SHP77 (cell line): Measurements from ENCODE around the gene NODAL.

ENCODE experiments used
- DNase-seq, 2 experiments: peaks; one replicate each; lab custom pipeline; 2025; lab: John Stamatoyannopoulos, UW

The NODAL gene

DNA sequence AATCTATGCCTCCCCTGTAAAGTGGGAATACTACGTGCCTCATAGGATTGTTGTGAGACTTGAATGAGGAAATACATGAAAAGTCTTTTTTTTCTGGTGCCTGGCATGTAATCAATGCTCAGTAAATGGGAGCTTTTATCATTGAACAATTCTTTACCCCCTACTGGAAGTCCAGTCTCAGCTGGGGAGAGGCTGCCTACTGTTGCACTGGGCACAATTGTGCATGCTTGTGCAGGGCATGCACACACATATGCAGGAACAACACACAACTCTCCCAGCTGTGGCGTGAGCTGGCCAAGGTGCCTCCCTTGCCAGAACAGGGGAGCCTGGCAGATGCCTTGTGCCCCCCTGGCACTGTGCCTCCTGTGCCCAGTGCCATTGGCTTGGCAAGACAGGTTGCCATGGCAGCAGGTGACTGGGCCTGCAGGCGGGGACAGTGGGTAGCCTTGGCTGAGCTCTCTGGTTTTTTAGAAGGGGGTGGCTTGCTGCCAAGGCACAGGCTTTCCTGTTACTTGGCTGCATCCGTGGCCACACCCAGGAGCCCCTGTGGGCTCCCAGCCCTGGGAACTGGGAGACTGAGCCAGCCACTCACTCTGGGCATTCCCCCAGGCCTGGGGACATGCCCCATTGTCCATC, 21.0 kb upstream of the NODAL start:
- no peak for DNase-seq

DNA sequence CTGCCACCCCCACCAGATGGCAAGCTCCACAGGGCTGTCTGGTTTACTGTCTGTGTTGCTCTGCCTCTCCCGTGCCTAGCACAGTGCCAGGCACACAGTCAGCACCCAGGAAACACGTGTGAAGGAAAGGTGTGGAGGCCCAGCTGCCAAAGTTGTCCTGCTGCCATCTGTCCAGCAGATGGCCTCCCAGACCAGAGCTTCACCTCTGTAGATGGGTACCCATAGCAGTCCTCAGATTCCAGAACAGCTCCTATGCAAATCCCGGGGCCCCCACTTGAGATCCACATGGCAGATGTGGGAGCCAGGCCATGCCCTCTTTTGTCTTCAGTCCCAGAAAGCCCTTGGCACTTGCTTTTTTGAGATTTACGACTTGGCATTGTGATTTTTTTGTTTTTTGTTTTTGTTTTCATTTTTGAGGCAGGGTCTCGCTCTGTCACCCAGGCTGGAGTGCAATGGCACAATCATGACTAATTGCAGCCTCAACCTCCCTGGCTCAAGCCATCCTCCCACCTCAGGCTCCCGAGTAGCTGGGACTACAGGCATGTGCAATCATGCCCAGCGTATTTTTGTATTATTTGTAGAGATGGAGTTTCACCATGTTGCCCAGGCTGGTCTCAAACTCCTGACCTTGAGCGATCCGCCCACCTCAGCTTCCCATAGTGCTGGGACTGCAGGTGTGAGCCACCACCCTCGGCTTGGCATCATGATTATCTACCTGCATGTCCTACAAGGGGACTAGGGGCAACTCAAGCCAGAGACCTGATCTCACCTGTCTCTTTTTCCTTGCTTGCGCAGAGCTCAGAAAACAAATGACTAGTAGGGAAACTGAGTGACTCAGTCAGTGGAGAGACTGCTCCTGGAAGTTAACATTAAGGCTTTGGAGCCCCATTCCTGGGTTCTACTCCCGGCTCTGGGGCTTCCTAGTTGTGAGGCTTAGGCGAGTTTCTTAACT, 20.2 kb upstream of the NODAL start:
- peak in 1 of 2 experiments; percentile 2 for DNase-seq

DNA sequence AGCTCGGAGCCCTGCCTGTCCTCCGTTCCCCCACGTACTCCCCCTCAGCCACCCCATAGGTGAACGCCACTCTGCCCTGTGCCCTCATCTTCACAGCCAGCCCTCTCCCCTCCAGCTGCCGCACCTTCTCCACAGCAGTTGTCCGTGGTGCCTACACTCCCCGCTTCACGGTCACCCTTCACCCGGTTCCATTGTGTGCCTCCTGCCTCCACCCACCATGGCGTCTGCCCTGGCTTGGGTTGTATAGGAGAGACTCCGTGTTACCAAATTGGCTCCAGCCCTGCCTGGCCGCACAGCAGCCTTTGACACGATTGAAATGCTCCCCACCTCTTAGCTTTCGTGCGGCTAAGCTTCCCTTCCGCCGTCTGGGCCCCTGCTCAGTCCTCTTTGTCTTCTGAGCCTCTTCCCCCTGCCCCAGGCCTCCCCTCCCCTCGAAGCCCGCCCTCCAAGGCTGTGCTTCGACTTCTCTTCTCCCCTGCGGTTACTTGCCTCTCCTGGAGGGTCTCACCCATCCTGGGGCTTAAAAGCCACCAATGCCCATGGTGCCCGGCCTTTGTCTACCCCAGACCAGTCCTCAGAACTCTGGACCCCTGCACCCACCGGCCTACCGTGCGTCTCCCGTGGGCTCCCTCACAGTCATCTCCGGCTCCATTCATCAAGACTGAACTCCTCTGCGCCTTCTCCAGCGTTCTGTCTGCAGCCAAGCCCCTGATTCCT, 18.5 kb upstream of the NODAL start:
- no peak for DNase-seq

DNA sequence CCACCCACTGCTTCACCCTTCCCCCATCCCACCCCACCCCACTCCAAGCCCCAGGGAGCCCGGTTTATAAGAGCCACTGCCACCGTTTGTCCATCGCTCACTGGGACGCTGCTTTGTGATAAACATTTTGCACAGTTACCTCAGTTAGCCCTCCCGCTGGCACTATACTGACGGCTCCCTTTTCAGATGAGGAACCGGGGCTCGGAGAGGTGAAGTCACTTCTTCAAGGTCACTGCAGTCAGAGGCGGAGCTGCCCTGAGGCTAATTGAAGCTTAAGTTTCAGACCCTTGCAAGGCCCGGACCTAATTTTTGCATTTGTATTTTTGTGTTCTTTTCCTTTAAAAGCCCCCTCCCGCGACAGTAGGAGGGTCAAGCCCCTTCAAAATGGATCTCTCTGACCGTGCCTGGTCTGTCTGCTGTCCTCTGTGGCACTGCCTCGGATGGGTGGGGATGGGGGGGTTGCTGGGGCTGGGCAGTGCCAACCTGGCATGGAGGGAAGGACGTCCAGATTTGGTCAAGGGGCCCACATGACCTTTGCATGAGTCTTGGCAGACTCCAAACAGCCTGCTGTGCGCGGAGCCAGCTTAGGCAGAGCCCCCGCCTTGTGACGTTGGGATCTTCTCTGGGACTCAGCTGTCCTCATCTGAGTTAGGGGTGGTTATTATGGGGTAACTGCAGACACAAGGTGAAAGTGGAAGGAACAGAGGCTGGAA, 17.7 kb upstream of the NODAL start:
- no peak for DNase-seq

DNA sequence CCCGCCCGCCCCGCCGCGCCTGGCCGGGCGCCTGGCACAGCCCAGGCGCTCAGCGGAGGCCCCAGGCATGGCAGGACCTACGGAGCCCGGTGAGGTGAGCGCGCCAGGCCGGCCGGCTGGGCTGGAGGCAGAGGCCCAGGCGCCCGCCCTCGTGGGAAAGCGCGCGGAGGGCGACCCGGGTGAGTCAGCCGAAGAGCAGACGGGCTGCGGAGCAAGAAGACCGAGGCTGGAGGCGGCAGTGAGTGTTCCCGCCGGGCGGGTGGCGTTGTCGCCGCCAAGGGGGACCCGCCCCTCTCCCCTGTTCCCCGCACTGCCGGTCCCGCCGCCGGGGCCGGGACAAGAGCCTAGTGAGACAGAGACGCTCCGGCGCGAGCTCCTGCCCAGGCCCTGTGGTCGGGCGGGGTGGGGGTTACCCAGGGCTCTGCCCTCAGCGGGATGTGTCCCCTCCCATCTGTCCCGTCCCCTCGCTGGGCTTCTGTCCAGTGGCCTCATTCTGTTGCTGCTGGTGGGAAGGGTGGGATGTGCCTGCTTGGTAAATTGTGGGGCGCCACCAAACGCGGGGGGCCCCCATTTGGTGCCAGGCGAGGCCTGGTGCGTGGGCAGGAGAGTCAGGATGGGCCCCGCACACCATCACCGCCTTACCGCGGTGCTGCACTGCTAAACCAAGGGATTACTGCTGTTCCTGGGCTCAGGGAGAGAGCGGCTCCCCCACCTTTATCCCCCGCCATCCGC, 17.0 kb upstream of the NODAL start:
- DNase-seq, result no peak

DNA sequence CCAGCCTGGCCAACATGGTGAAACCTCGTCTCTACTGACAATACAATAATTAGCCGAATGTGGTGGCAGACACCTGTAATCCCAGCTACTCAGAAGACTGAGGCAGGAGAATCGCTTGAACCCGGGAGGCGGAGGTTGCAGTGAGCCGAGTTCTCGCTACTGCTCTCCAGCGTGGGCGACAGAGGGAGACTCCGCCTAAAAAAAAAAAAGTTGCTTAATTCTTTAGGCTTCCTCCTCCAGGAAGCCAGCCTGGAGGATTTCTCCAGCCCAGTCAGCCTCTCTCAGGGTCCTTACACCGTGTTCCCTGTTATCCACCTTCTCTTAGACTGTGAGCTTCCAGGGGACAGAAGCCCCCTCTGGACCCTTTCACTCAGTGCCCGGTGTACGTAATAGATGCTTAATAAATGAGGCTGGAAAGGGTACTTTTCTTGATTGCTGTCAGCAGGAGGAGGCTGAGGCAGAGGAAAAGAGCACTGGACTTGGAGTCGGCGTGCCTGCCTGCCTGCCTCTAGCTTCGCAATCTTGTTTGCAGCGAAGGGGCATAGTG, 16.4 kb upstream of the NODAL start:
- DNase-seq, result no peak

DNA sequence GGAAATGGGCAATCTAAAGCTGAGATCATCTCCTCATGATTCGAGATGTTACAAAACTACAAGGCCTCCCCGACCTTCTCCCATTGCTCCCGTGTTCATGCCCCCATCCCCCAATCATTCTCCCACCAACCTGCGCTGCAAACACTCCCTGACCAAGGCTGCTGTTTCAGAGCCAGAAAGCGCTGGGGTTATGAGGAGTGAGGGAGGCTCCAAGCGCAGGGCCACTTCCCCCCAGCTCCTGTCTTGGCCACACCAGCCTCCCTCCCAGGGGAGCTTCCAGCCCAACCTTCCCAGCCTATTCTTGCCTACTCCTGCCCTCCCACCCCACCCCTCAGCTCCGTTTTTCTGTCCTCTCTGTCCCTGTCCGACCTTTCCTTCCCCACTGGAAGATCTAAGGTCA, 14.7 kb upstream of the NODAL start:
- DNase-seq, result no peak

DNA sequence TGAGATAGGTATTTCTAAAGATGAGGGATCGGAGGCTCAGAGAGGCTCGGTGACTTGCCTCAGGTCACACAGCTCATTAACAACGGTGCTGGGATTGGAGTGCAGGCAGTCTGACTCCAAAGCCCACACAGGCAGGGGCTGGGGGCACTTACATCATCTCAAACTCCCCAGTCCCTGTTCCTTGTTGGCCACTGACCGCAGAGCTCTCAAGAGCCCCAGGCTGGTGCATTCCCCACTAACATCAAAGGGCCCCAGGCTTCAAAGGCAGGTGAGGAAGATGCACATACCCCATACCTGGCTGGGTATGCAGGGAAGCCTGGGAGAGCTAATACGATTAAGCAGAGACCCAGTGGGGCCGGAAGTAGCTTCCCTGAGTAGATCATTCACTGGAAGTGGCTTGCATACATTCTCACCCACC, 13.7 kb upstream of the NODAL start:
- no peak for DNase-seq

DNA sequence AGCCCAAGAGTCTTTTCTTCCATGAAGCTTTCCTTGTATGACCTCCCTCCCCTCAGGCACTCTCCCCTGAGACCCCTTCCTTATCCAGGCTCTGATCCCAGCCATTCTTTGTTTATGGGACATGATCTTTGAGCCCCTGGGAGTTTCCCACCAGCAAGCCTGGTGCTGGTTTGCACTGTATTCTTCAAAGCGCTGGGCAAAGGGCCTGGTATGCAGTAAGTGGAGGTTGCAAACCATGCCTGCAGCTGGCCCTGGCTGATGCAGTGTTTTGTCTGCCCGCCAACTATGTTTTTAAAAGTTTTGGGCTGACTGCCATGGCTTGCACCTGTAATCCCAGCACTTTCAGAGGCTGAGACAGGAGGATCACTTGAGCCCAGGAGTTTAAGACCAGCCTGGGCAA, 6.8 kb upstream of the NODAL start:
- DNase-seq, result no peak

DNA sequence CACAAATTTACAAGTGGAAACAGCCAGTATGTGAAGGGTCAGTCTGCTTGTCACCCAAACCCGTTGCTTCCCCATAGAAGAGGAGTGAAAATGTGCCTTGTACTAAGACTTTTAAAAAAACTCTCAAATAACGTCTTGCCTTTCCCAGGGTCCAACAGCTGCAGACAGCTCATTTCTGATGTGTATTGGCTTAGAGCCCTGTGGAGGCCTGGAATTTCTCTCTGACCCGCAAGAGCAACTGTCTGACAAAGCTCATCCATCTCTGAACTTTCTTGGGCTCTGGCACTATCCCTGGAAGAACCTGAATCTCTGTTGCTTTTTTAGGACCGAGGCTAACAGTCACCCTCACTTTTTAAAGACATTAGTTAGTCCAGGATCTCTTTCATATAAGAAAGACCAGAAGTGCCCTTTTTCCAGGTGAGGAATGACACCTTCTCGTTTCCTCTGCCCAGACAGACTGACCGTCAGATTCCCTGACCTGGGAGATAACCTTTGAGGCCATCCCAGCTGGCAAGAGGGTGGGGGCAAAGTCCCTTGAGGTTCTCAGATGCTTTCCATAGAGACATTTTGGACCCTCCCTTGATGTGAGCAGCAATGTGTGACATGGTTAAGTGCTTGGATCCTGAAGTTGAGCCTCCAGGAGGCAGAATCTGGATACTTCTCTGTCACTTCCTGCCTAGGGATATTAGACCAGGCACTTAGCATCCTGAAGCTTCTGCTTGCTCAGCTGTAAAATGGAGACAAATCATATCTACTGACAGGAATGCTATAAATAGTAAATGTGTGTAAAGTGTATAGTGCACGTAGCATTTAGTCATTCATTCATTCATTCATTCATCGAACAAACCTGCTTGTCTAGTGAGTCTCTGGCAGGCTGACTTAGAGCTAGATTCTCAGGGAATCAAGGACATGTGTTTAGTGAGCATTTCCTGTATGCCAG, 4.5 kb upstream of the NODAL start:
- no peak for DNase-seq

DNA sequence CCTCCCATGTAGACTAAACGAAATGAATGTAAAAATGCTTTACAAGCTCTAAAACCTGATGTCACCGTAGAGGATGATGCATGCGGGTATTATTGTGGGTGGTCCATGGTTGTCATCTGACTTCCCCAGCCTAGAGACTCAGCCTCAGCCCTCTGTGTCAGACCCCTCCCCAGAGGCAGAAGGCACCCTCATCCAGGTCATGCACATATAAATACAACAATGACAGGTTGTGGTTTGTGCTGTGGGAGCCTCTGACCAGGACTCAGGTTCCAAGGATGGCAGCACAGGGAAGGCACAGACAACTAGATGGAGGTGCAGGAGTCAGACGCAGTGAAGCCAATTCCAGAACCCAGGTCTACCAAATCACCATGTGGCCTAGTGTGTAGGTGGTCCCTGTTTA, 3.3 kb upstream of the NODAL start:
- no peak for DNase-seq

DNA sequence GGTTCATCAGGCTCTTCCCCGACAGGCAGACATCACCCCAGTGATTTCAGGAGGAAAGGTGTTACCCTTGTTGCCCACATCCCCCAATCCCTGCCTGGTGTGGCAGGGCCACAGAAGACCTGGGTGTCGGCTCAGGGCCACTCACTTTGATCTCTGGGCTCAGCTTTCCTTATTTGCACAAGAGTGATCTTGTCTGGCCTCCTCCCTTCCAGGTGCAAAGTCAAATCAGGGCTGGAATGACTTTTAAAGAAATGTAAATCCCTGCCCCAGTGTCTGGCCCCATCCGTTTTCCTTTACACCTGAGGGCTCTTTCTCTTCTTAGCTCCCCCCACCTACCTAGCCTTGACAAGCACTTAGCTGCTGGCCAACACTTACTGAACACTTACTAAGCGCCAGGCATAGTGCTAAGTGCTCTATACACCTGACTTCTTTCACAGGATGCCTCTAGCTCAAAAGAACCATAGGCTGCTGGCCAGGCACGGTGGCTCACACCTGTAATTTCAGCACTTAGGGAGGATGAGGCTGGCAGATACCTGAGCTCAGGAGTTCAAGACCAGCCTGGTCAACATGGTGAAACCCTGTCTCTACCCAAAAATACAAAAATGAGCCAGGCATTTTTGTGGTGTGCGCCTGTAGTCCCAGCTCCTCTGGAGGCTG, 979 bp upstream of the NODAL start:
- DNase-seq, result no peak

DNA sequence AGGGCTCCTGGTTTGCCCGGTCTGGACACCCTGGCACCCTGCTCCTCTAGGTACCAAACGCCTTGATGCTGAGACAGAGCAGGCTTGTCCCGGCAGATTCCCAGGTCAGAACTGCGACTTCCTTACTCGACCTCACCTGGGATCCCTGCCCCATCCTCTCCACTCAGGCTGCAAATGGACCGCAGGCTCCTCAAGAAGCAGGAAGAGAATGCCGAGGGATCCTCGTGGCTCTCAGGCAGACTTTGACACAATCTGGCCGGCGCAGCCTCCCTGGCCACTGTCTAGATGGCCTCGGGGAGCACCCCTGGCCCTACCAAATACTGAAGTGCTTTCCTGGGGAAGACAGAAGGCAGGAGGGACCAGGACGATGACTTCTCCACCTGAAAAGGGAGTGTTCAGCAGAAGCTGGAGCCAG, 421 bp upstream of the NODAL start:
- DNase-seq, result no peak

DNA sequence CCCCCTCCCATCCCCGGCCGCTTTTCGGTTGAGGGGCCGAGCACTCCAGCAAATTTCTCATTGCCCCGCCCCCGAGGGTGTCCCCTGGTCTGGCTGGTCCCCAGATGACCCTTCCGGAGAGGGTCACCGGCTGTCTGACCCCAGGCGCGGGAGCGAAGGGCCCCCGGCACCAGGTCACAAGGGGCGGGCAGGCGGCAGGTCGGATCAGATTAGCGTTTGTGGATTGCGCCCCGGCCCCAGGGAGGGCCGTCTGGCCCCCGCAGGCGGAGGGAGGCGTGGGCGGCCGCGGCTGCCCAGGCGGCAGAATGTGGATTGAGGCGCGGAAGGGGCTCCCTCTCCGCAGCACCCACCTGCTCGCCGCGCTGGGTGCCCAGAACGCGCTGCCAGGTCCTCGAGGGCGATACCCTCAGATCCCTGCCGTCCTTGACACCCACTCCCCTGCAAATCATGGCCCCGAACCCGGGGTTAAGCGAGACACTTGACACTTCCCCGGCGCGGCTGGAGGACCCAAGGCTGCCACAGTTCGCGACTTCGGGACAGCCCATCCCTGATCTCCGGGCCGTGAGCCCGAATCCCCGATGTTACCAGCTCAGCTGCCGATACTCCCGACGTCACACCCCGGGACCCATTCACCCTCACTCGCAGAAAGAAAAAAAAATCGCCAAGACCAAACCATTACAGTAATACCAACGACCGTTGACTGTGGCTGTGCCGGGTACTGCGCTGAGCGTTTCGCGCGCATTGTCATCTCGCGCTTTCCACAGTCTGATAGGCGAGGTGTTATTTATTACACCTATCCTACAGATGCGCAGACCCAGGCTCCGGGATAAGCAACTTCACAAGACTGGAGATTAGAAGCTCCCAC, 953 bp downstream of the NODAL start:
- no peak for DNase-seq

DNA sequence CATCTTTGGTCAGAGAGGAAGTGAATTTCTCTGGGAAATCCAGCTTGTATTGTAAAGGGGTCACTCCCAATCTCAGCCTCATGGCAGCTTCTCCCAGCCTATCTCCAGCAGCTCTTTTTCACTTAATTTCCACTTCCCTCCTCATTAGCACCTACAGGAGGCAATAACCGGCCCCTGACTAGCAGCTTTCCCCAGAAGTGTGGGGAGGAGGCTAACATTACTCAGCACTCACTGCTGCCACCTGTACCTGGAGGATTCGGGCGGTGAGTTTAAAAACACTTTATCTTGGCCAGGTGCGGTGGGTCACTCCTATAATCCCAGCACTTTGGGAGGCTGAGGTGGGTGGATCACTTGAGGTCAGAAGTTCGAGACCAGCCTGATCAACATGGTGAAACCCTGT, 3.8 kb downstream of the NODAL start:
- no peak for DNase-seq

DNA sequence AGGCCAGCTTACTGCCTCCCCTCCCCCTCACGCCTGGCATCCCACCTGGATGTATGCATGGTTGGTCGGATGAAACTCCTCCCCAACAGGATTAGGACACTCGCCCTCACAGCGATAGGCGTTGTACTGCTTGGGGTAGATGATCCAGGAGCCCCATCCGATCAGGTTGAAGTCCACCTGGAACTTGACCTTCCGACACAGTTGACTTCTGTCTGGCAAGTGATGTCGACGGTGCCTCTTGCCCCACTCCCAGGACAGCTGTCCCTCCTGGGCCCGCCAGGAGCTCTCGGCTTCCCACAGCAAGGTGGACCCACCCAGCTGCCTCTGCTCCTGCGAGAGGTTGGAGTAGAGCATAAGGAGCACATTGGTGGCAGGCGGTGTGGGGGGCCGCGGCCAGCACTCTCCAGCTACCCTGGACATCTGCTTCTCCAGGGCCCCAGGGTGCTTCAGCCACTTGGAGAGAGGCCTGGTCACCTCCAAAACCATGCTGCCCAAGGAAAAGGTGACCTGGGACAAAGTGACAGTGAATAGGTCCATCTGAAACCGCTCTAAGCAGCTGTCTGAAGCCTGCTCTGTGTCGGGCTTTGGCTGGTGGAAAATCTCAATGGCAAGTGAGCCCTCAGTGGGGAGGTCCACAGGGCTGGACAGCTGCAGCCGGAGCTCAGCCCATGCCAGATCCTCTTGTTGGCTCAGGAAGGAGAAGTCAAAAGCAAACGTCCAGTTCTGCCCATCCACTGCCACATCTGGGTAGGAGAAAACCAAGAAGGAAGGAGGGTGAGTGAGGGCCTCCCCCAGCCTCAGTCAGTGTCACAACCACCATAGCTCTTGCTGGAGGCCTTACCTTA, 6.0 kb downstream of the NODAL start:
- no peak for DNase-seq

DNA sequence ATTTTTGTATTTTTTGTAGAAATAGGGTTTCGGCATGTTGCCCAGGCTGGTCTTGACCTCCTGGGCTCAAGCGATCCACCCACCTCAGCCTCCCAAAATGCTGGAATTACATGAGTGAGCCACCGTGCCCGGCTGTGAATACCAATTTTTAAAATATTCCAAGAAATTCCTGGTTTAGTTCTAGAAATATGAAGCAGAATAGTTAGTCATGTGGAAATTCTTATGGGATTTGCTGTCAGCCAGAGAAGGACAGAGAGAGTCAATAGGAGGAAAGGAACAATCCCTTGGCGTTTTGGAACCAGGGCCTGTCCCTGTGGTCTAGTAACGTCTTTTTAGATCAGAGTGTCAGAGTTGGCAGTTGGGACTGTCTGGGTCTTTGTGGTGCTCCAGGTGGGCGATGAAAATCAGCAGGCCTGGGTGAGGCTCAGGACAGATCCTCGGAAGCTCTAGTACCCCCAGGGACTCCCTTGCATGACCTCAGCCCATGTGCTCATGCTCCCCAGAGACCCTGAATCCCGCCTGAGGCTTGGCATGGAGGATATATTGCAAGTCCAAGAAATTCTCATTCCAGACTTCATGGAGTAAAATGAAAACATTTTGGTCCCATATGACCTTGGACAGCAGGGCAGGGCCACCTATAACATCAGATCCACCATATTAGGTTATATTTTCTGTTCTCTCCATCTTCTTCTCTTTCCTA, 7.8 kb downstream of the NODAL start:
- DNase-seq, result no peak
